Activated effector memory CD4-positive, alpha-beta T cell treated with anti-CD3 and anti-CD28 coated beads, Interleukin-2, amount 50 U/mL, for 16 hours (primary cell): ENCODE measurements around the gene RWDD4.
"Not testable (repeated sequence)": the region's sequence is repeated elsewhere in the genome, so short reads cannot be mapped to it uniquely, and the experiment has no call there.

Experiments
- DNase-seq: peaks from one replicate; pipeline ENCODE4 v3.0.0-alpha.2; 2020

Gene RWDD4

DNA sequence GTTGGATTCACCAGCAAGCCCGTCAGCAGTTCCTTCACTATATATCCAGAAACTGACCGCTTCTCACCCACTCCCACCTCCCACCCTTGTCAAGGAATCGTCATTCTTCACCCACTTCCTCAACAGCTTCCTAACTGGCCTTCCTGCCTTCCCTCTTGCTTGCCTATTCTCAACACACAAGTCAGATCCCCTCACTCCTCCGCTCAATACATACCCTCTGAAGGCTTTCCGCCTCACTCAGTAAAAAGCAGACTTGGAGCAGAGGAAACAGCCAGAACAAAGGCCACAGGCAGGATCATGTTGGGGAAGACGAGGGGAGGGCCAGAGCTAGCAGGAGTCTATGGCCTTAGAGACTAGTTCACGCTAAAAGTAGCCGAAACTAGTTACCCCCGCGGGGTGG is 23.7 kb downstream of the RWDD4 start:
- no peak for DNase-seq

DNA sequence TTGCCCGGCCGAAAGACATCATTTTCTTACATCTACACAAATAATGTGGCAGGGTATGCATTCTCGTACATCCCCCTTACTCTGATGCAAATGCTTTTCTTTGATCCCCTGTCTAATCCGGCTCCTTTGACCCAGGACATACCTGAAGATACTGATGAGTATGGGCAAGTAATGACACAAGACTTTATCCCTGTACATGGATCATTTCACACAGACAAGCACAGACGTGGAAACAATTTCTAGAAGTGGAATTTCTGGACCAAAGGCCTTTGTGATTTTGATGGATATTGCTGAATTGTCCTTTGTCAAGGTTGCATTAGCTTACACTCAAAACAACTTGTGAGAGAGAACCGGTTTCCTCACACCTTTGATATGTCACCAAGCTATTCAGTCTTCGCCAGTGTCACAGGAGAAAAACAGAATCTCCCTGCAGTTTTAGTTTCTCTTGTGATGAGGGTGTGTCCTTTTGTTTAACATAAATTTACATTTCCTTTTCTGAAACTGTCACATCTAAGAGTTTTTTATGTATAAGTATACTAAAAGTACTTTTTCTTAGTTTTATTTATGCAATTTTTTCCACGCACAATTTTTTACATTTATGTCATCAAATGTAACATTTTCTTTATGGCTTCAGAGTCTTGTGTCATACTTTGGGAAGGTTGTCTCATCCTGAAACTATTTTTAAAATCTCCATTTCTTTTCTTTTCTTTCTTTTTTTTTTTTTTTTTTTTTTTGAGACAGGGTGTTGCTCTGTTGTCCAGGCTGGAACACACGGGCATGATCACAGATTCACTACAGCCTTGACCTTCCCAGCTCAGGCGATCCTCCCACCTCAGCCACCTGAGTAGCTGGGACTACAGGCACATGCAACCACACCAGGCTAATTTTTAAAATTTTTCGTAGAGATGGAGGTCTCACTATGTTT is 25.2 kb downstream of the RWDD4 start:
- no peak for DNase-seq

DNA sequence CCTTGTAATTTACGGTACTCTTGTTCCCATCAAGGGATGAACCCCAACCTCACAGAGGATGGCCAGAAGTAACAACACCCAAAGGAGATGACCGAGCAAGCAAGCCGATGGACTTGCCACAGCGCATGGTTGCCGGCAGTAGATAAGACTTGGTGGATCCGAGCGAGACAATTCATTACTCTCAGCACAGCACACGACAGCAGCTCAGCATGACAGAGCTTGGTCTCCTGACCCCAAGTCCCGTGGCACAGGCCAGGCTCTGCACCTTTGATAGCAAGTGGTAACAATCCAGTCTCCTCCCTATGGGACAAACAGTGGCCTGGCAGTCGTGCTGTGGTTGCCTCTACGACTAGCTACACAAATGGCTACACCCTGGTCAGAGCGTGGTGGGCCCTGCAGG is 26.3 kb downstream of the RWDD4 start:
- no peak for DNase-seq

DNA sequence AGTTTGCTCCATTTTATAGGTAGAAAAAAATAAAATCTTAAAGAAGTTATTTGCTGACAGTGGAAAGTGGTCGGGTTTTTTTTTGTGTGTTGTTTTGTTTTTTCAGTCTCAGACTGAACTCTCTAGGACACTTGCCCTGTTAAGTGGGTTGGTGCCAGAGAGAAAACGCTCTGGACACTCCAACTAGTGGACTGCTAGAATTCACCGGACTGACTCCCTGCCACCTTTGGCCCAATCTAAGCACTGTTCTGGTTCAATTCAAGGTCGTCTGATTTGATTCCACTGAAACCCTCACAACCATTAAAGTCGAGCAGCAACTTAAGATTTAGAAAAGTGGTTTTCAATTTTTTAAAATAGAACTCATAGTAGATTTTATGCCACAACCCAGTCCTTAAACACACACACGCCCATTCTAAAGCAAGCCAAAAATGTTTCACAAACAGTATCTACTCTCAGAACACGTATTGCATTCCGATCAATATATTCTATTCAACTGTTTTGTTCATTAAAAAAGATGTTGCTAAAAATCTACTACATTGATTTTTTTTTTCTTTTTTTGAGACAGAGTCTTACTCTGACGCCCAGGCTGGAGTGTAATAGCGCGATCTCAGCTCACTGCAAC is 27.3 kb downstream of the RWDD4 start:
- DNase-seq = no peak

DNA sequence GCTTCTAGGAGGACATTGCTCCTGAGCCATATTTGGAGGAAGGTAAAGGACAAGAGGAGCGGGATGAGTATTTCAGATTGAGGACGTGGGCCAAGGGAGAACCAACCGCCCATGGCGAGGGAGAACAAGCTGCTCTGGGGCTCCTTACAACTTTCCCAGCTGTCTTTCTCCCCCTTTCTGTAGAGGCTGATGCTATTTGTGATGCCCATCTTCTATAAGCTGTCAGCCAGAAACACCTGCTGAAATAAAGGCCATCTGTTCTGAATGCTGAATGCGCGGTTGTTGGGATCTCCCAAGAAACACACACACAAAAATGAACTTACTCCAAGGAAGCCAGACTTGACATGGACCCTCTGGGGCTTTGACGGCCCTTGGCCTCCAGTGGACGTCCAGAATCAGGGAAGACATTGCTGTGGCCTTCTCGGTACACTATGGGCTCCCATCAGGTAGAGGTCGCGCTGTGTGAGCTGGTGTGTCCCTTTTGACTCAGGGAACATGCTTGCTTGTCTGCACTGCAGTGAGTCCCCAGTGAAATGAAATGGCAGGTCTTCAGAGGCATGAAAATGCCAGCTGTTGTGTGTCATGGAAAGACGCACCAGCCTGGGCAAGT is 30.9 kb downstream of the RWDD4 start:
- DNase-seq = no peak

DNA sequence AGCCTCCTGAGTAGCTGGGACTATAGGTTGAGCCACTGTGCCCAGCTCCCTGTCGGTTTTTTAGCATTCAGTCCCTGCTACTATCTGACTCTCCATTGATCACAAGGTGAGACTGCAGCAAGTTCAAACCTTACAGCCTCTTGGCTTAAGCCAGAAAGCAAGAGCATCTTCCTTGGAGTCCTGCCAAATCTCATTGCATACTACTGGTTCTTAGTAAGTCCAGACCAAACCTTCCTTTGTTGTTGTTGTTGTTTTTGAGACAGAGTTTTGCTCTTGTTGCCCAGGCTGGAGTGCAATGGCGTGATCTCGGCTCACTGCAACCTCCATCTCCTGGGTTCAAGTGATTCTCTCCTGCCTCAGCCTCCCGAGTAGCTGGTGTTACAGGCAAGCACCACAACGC is 31.7 kb downstream of the RWDD4 start:
- DNase-seq = not testable (repeated sequence)

DNA sequence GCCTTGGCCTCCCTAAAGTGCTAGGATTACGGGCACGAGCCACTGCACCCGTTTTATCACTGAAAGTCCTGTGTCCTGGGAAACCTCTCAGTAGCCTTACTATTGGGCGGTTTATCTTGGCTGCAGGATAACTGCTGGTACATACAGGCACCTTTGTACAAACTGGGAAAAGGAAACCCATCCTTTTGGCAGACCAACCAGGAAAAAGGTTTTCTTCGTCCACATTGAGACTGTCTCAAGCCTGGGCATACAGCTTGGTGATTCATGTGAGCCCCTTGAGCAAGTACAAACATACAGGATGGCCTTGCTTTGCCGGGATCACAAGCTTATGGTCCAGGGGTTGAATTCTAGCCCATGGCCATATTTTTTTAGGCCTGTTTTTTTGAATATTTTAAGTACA is 32.8 kb downstream of the RWDD4 start:
- no peak for DNase-seq

DNA sequence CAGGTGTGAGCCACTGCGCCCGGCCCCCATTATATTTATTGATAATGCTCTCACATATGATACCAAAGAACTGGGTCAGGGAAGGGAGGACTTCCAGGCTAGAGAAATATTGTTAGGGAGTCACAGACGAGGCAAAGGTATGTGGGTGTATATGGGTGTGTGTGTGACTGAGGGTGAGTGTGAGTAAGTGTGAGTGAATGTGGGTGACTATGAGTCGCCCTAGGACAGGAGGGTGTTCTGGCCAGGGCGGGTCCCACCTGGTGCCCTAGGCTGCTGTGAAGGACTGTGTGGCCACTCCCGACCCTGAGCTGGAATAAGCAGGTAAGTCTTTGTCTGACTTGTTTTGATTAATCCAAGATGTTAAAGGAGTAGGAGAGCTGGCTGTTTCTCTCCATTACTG is 34.4 kb downstream of the RWDD4 start:
- DNase-seq = no peak

DNA sequence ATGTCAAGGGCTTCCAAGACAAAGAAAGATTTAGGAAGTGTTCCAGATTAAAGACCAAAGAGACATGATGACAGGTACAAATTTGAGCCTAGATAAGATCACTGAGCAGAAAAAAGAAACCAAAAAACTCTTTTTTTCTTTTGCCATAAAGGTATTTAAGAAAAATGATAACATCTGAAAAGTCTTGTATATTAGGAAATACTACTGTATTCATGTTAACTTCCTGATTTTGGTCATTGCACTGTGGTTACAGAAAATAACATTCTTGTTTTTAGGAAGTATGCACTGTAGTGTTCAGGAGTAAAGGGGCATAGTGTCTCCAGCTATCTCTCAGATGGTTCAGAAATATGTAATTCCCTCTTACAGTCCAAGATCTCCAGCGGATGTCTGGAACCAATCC is 37.1 kb downstream of the RWDD4 start:
- DNase-seq = no peak

DNA sequence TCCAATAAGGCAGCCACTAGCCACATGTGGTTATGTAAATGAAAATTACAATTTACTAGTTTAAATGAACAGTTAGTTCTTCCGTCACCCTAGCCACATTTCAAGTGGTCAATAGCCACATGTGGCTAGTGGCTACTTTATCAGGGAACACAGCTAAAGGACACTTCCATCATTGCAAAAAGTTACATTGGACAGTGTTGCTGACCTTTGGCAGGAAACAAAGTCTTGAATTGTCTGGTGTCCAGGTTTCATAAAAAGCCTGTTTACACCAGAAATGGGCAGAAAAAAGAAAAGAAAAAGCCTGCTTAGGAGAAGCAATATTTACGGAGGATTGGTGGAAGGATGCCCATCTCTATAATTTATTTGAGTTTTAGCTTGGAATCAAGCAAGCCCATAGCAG is 38.6 kb downstream of the RWDD4 start:
- DNase-seq = no peak

DNA sequence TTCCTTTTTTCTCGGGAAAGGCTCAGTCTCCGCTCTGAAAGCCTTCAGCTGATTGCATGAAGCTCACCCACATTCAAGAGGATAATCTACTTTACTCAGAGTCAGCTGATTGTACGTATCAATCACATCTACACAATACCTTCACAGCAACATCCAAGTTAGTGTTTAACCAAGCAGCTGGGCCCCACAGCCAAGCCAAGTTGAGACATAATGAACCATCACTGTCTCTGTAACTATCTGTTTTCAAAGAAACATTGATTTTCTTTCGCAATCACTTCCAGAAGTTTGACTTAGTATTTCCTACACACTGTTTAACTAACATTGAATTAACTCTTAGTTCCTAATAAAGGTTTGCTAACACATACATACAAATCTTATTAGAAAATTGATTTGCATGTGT is 40.3 kb downstream of the RWDD4 start:
- no peak for DNase-seq

DNA sequence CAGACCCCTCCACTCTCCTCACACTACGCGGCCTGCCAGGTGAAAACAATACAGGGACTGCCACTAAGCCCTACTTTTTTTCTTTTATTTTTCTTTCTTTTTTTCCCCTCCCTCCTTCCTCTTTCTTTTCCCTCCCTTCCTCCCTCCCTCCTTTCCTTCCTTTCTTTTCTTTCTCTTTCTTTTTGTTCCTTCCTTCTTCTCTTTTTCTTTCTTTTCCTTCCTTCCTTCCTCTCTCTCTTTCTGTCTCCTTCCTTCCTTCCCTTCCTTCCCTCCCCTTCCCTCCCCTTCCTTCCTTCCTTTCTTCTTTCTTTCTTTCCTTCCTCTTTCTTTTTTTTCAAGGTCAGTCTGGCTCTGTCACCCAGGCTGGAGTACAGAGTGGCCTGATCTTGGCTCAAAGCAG is 41.9 kb downstream of the RWDD4 start:
- no peak for DNase-seq

DNA sequence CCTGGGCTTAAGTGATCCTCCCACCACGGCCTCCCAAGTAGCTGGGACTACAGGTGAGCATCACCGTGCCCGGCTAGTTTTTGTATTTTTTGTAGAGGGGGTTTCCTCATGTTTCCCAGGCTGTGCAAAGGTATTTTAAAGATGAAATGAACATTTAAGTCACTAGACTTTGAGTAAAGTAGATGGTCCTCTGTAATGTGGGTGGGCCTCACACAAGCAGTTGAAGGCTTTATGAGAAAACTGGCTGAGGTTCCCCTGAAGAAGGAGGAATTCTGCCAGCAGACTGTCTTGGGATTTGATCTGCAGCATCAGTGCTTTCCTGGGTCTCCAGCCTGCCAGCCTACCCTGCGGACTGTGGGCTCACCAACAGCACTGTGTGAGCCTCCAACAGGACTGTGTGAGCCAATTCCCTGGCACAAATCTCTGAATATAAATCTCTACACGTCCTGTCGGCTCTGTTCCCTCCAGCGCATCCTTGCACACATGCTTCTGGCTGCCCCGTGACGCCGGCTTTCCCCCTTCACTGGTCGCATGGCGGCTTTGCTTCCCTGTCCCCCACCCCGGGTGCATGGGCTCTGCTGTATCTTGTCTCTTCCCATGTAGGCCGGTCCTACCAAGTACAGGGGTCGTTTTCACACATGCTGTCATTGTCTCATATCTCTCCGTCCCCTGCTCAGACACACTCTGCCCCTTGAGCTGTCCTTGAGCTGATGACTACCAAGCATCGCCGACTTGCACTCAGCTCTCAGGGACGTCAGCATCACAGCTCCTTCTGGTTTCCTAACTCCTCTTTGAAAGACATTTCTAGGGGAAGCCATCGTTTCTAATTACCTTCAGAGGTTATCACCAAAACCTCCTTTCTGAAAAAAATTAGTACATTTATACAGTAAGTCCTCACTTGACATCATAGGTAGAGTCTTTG is 46.4 kb downstream of the RWDD4 start:
- DNase-seq = no peak

DNA sequence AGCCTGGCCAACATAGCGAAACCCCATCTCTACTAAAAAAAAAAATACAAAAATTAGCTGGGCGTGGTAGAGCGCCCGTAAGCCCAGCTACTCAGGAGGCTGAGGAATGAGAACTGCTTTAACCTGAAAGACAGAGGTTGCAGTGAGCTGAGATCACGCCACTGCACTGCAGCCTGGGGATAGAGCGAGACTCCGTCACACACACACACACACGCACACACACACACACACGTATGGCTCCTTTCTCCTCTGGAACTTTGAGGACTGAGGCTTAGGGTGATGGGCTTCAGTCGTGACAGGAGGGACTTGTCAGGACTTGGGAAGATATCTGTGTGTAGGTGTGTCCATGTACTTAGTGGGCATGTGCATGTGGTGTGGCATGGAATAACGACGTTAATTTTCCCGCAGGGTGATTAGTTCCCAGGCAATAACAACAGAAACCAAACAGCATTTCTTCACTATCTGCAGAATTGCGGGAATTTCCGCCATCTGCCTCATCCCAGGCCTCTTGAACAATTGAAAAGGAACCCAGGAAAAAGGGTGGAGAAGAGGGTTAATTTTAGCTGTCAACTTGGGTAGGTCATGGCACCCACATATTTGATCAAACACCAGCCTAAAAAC is 47.7 kb downstream of the RWDD4 start:
- no peak for DNase-seq

DNA sequence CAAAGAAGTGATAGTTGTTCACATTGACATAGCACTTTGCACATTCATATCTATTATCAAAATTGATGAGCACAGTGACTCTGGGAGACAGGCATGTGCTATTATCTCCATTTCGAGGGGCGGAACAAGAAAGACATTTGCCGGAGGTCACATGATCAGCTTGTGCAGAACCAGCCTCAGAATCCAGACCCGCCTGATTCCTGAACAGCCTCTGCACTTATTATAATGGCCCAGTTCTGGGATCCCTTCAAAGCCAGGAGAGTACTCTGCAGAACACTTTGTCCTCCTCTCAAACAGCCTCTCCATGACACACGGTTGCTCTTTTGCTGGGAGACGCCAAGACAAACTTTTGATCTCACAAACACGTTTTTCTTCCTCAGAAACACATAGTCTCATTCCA is 48.4 kb downstream of the RWDD4 start:
- no peak for DNase-seq

DNA sequence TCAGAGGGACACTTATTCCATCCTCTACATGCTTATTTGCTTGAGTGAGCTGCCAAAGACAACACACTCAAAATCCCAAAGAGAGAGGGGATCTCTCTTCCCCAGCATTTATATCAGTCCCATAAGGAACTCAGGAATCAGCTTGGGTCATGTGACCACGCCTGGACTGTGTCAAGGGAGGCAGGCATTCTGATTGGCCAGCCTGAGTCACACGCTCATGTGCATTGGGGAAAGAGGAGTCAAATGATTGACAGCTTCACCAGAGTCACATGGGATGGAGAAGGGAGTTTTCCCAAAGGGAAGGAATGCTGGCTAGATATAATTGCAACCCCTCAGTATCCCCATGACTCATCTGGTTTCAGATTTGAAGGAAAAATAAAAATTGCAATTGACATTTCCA is 49.0 kb downstream of the RWDD4 start:
- no peak for DNase-seq

DNA sequence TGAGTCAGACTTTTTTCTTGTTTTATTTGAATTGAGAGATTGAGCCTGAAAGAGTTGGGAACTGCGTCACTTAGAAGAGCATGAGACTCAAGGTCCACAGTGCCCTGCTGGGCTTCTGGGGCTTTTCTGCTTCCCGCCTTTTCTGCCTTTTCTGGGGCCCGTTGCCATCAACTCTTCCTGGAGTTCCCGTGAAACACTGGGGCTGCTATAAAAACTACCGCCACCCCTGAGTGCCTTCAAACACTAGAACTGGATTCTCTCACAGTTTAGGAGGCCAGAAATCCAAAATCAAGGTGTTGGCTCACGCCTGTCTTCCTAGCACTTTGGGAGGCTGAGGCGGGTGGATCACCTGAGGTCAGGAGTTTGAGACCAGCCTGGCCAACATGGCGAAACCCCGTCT is 49.8 kb downstream of the RWDD4 start:
- DNase-seq = no peak

DNA sequence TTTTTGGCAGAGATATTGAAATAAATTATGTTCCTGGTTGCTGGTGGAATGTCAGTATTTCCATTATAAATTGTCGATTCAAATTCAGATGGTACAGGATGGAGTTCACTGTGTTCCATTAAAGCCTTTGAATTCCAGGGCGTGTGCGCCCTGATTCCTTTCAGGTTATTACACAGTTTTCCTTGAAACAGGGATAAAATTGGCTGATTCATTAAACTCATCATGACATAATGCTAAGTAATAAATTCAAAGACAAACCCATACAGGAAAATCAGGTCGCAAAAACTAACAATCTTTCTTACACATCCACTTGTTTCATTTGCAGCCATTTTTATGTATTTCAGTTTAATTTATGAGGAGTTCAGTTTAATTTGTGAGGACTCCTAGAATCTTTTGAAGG is 51.1 kb downstream of the RWDD4 start:
- DNase-seq = no peak

DNA sequence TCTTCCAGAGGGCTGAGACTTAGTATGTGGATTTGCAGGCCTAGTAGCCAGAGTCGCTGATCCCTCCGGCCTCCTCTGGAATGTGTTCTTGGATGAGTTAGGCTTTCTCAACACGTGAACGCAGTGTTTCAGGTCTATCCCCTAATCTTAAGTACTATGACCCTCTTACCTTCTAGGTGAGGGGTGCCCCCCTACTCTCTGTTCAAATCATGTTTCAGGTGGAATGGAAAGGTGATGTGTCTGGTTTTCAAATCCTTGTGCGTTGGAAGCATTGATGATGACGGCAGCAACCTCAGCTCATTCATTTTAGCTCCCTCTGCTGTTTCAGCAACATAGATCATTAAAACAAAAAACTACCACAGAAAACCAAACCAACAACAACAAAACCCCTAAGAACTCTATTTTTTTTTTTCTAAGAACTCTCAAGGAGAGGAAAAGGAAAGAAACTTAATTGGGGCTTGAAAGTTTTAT is 56.4 kb downstream of the RWDD4 start:
- no peak for DNase-seq

DNA sequence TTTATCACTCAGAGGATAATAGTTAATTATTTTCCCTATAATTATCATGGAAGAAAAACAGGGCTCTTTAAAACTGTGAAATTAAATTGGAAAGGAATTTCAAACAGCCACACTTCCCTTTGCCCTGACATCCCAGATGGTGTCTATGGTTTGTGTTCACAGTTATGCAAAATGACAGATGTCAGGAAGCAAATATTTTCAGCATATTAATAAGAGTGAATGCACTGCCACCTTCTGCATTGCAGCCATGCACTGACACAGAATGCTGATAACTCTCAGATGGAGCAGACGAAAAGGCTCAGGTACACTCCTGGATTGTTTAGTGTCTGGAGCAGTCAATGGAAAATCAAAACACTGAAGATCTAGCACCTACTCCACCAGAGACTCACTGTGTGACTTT is 57.6 kb downstream of the RWDD4 start:
- no peak for DNase-seq

DNA sequence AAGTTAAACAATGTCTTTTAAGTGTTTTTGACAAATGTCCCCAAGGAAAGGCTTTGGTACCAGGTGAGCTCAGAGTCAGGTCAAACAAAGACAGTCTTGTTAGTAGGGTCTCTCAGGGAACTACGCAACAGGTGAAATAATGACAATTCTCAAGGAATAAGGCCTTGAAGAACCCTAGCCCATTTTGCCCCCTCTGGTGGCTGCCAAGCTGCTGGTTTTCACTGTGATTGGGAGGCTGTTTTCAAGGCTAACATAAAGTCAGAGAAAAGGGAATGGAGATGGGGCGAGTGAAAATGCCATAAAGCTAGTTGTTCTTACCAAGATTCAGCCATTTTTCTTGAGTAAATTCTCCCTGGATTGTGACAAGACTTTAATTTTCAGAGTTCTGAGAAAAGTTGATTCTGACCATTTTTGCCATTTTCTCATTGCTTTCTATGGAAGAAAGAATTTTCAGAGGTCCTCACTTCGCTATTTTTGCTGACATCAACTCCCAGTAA is 58.7 kb downstream of the RWDD4 start:
- DNase-seq = no peak

DNA sequence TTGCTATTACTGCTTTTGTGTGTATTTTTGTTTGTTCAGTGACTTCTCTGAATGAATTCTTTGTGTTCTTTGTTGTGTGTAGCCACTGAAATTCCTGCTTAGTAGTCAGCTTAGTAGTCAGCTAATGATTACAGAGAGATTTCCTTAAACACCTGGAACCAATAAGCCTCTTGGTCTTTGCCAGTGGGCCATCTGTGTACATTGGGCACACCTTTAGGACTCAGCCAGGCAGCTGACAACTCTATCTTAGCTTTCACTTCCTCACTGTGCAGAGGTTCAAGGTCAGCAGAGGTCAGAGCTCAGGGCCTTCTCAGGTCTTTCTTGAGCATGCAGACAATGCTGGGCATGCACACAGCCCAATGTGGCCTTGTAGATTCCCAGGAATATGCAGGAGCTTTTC is 59.3 kb downstream of the RWDD4 start:
- no peak for DNase-seq
